ENCODE data around the gene DPEP2NB. TPM values are rescaled to one million over a fixed set of nuclear protein-coding genes. Genes with fewer than 3 reads are reported as not detected.

The DPEP2NB gene
- total RNA-seq, 1 experiment from 2014 or later = not detected

GRCh38 chr16:67965668-67966548 lies 49.8 kb downstream of the DPEP2NB start:
- CTCF ChIA-PET = interaction anchor here (0.5 to 1.5 kb wide), 5 partner anchors 22 to 552 kb away, joined by 3 to 7 read pairs (median 3); partner anchors contain the start of genes LCAT and PARD6A
- H3K36me3 ChIP-seq (ENCODE audit: control insufficient read depth, insufficient read depth, low read length) = peaks cover 8% of the 10 kb centered on the region
- H3K27me3 ChIP-seq (replicated peaks; ENCODE audit: control insufficient read depth, insufficient read depth, low read length) = no peaks in the 10 kb centered on the region
- BruUV-seq (replicated peaks) = TSS peak; percentile 33
- Mint-ChIP-seq H3K9me3 (ENCODE audit: unreplicated experiment) (no peaks in the 10 kb centered on the region), H3K4me1 (ENCODE audit: low read depth, unreplicated experiment) (peaks cover 35% of the 10 kb centered on the region), H3K36me3 (ENCODE audit: insufficient read depth, unreplicated experiment) (peaks cover 55% of the 10 kb centered on the region), H3K27ac (ENCODE audit: unreplicated experiment) (peak overlapping the region; percentile 93), H3K27me3 (ENCODE audit: insufficient read depth, unreplicated experiment) (no peaks in the 10 kb centered on the region), H3K4me3 (ENCODE audit: unreplicated experiment) (peak overlapping the region; percentile 89)
- no peak for TF ChIP-seq CTCF (IDR thresholded peaks at IDR 0.05; ENCODE audit: insufficient read depth in 1 of 2, low read depth in 1 of 2, low read length in 1 of 2, severe bottlenecking in 1 of 2, unreplicated experiment in 1 of 2)
- H3K4me3 ChIP-seq (ENCODE audit: low read depth, low read length) = no peak overlapping the region
- no peaks in the 10 kb centered on the region for H3K9me3 ChIP-seq
- POLR2A ChIA-PET = interaction anchor here (0.6 to 1.3 kb wide), 8 partner anchors 28 to 777 kb away, joined by 3 to 9 read pairs (median 3); partner anchors contain the start of genes ESRP2 and NFATC3
- H3K4me1 ChIP-seq = peaks cover 29% of the 10 kb centered on the region
- DNase-seq = peak; percentile 82 to 91
- intact Hi-C loops (cut with micrococcal nuclease; ENCODE audit: unreplicated experiment) = no loop called here

- H3K4me1 Mint-ChIP-seq (ENCODE audit: low read depth, unreplicated experiment) = peaks cover 35% of the 10 kb centered on the region
- peak overlapping the region; percentile 93 for H3K27ac Mint-ChIP-seq (ENCODE audit: unreplicated experiment)
- H3K36me3 Mint-ChIP-seq (ENCODE audit: insufficient read depth, unreplicated experiment) = peaks cover 56% of the 10 kb centered on the region
- H3K27me3 Mint-ChIP-seq (ENCODE audit: insufficient read depth, unreplicated experiment) = no peaks in the 10 kb centered on the region
- H3K9me3 Mint-ChIP-seq (ENCODE audit: unreplicated experiment) = no peaks in the 10 kb centered on the region
- Histone ChIP-seq H3K9me3 (no peaks in the 10 kb centered on the region), H3K36me3 (ENCODE audit: control insufficient read depth, insufficient read depth, low read length) (peaks cover 12% of the 10 kb centered on the region), H3K27me3 (replicated peaks; ENCODE audit: control insufficient read depth, insufficient read depth, low read length) (no peaks in the 10 kb centered on the region), H3K4me3 (ENCODE audit: low read depth, low read length) (no peak overlapping the region), H3K4me1 (peaks cover 29% of the 10 kb centered on the region)
- no peak for TF ChIP-seq CTCF (IDR thresholded peaks at IDR 0.05; ENCODE audit: insufficient read depth in 1 of 2, low read depth in 1 of 2, low read length in 1 of 2, severe bottlenecking in 1 of 2, unreplicated experiment in 1 of 2)
- BruUV-seq (replicated peaks) = no TSS peak
- no peak for DNase-seq
- POLR2A ChIA-PET = no interaction called here
- CTCF ChIA-PET = interaction anchor here (0.8 kb wide), 1 partner anchor 76 kb away, joined by 3 read pairs; no protein-coding TSS in a partner anchor
- intact Hi-C loops (cut with micrococcal nuclease; ENCODE audit: unreplicated experiment) = no loop called here
- H3K4me3 Mint-ChIP-seq (ENCODE audit: unreplicated experiment) = no peak overlapping the region
Measured at GRCh38 chr16:67964477-67965131, 51.1 kb downstream of the DPEP2NB start.

GRCh38 chr16:67963662-67964321 lies 51.9 kb downstream of the DPEP2NB start:
- no peak for TF ChIP-seq CTCF (IDR thresholded peaks at IDR 0.05; ENCODE audit: insufficient read depth in 1 of 2, low read depth in 1 of 2, low read length in 1 of 2, severe bottlenecking in 1 of 2, unreplicated experiment in 1 of 2)
- no TSS peak for BruUV-seq (replicated peaks)
- Mint-ChIP-seq H3K27me3 (ENCODE audit: insufficient read depth, unreplicated experiment) (no peaks in the 10 kb centered on the region), H3K4me3 (ENCODE audit: unreplicated experiment) (no peak overlapping the region), H3K4me1 (ENCODE audit: low read depth, unreplicated experiment) (peaks cover 27% of the 10 kb centered on the region), H3K9me3 (ENCODE audit: unreplicated experiment) (no peaks in the 10 kb centered on the region), H3K36me3 (ENCODE audit: insufficient read depth, unreplicated experiment) (peaks cover 50% of the 10 kb centered on the region), H3K27ac (ENCODE audit: unreplicated experiment) (no peak overlapping the region)
- peaks cover 12% of the 10 kb centered on the region for H3K36me3 ChIP-seq (ENCODE audit: control insufficient read depth, insufficient read depth, low read length)
- ChIA-PET POLR2A (no interaction called here), CTCF (interaction anchor here (0.8 kb wide), 1 partner anchor 77 kb away, joined by 3 read pairs; no protein-coding TSS in a partner anchor)
- peaks cover 24% of the 10 kb centered on the region for H3K4me1 ChIP-seq
- no peak for DNase-seq
- H3K4me3 ChIP-seq (ENCODE audit: low read depth, low read length) = no peak overlapping the region
- intact Hi-C loops (cut with micrococcal nuclease; ENCODE audit: unreplicated experiment) = no loop called here
- H3K9me3 ChIP-seq = no peaks in the 10 kb centered on the region
- no peaks in the 10 kb centered on the region for H3K27me3 ChIP-seq (replicated peaks; ENCODE audit: control insufficient read depth, insufficient read depth, low read length)
